Inflammatory macrophage treated with lipopolysaccharide for 4 hours (primary cell): Measurements from ENCODE around the gene ARMCX6.
"Not testable (repeated sequence)": the region's sequence is repeated elsewhere in the genome, so short reads cannot be mapped to it uniquely, and the experiment has no call there.

Experiments used
- DNase-seq: peaks from one replicate; pipeline ENCODE4 v3.0.0-alpha.2; 2020

The ARMCX6 gene

GRCh38 chrX:101617211-101618191 lies at the start of gene ARMCX6:
Gene ARMCX6, minus strand, starts transcription at chrX:101618000. Its CDS starts 1,380 bp downstream, at chrX:101616620.
- DNase-seq: peak; percentile 74

DNA sequence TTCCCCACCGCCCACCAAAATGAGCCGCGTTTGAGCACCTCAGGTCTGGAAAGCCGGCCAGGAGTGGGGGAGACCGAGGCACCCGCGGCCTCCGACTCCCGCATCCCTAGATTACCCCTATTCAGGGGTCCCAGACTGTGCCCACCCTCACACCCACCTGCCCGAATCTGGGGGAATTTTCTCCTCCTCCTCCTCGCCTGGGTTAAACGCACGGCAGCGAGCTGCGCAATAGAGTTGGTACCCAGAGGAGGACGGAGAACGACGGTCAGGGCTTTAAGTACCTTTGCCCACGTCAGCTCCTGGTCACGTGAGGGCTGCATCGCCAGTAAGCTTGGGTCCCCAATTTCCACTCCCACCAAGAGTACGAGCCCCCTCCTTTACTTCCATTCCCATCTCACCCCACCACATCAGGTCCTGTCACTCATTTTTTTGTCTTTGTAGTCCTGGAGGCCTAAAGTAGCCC lies 41.8 kb upstream of the ARMCX6 start, which contains the start of gene ARMCX2:
TSS of gene ARMCX2 (minus strand) at position 250 of the 463 bp plus-strand sequence. CDS start 2,262 bp downstream, outside the sequence.
- DNase-seq: no peak

GRCh38 chrX:101658661-101659491 lies 41.1 kb upstream of the ARMCX6 start:
- DNase-seq: peak; percentile 42

GRCh38 chrX:101657495-101657894 lies 39.7 kb upstream of the ARMCX6 start:
- DNase-seq: no peak

GRCh38 chrX:101656817-101657216 lies 39.0 kb upstream of the ARMCX6 start:
- no peak for DNase-seq

GRCh38 chrX:101655534-101655933 lies 37.7 kb upstream of the ARMCX6 start:
- DNase-seq: peak; percentile 78

DNA sequence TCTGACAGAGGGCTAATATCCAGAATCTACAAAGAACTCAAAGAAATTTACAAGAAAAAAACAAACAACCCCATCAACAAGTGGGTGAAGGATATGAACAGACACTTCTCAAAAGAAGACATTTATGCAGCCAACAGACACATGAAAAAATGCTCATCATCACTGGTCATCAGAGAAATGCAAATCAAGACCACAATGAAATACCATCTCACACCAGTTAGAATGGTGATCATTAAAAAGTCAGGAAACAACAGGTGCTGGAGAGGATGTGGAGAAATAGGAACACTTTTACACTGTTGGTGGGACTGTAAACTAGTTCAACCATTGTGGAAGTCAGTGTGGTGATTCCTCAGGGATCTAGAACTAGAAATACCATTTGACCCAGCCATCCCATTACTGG lies 29.9 kb upstream of the ARMCX6 start:
- DNase-seq: not testable (repeated sequence)

DNA sequence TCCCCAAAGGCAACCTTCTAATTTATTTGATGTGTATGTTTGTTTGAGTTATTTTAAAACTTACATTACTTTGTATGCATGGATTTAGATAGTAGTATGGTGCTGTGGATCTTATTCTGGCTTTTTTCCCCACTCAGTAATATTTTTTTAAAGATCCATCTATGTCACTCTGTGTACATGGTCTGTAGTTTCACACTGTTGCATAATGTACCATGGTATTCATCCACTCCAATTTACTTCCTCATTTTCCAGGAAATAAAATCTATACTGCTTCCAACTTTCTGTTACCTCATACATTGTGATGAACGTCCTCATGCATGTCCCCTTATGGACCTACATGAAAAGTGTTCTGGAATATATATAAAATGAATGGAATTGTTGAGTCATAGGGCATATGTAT lies 24.3 kb upstream of the ARMCX6 start:
- DNase-seq: peak; percentile 55

GRCh38 chrX:101639583-101639982 lies 21.8 kb upstream of the ARMCX6 start:
- DNase-seq: no peak

DNA sequence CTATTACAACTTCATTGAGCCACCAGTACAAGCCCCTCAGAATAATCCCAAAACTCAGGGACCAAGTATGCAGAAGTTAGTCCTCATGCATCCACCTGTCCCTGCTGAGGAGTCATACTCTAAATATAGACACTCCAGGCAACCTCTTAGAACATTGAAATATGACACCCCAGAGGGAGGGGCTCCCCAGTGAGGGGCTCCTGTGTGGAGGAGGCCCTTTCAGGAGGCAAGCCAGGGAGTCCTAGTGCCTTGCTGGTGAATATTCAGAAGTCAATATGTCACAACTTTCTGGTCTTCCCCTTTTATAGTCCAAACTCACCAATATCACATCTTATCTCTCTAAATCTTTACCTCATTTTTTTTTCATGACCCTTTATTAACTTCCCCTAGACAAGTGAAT lies 1.6 kb upstream of the ARMCX6 start:
- DNase-seq: no peak

DNA sequence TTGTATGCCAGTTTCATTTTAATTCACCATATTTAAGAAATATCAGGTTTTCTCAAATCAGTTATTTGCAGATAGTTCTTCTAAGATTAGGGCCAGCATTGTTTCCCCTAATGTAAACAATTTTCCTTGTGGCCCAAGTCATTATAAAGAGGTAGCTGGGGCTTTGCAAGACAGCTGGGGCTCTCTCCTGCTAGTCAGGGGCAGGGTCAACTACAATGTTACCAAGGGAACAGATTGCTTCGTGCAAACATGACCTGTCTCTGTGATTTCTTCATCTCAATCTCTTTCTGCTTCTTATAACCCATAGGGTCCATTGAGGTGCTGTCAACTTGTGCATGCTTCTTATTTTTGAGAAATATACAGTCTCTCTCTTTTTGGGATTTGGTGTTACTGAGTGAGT lies 12.1 kb downstream of the ARMCX6 start:
- DNase-seq: no peak

- DNase-seq: no peak
Observed at GRCh38 chrX:101605146-101605545, 12.7 kb downstream of the ARMCX6 start.

DNA sequence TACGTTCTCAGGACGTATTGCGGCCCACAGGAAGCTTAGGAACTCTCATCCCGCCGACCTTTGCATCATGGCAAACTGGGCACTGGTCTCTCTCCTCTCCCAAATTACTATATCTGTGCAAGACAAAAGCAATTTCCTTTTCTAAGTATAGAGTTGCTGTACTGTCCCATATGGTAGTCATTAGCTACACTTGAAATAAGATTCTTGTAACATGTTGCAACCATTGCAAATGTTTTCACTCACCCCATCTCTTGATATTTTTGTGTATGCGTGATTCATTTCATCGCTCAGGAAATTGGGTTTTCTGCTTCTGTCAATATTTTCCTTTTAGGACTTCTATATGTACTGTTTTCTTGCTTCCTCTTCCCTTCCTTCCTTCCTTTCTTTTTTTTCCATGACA lies 15.7 kb downstream of the ARMCX6 start:
- DNase-seq: no peak

DNA sequence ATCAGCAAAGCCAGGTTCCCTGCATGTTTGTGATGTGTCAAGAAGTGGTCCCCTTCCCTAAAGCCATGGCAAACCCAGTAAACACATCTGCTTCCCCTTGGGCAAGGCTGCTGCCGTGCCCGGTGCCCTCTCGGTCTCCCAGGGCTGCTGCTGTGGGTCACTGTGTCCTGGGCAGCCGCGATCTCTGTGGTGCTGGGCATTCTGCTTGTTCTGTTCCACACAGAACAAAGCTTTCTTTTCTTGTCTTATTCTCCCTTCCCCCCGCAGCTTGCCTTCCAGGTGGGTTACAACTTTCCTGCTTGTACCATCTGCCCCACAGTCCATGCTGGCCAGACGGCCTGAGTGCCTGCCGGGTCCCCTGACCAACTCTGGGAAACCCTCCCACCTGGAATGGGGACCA lies 18.2 kb downstream of the ARMCX6 start:
- DNase-seq: not testable (repeated sequence)

- DNase-seq: peak; percentile 59
Observed at GRCh38 chrX:101595739-101596419, 21.9 kb downstream of the ARMCX6 start.
